HG02840 (cell line): ENCODE results near the gene NAT8L.

Source experiments
- ATAC-seq: cut with Tn5 transposase; IDR thresholded peaks from one replicate; pipeline ENCODE4 v1.9.1; 2021; ENCODE audit warnings: mild to moderate bottlenecking, moderate library complexity, moderate number of reproducible peaks; ENCODE audit not compliant: unreplicated experiment, low FRiP score

NAT8L gene

GRCh38 chr4:2089222-2089621 lies 30.1 kb downstream of the NAT8L start:
- no peak for ATAC-seq

GRCh38 chr4:2090642-2091041 lies 31.5 kb downstream of the NAT8L start:
- no peak for ATAC-seq

GRCh38 chr4:2091990-2092668 lies 33.0 kb downstream of the NAT8L start:
- ATAC-seq = no peak

GRCh38 chr4:2092669-2093053 lies 33.5 kb downstream of the NAT8L start:
- ATAC-seq = no peak

- no peak for ATAC-seq
These were observed 34.1 kb downstream of the NAT8L start for GRCh38 chr4:2093265-2093664.

- ATAC-seq = no peak
These were observed 35.4 kb downstream of the NAT8L start for GRCh38 chr4:2094545-2094944.

GRCh38 chr4:2095236-2096072 lies 36.3 kb downstream of the NAT8L start:
- ATAC-seq = no peak

GRCh38 chr4:2096073-2096609 lies 37.0 kb downstream of the NAT8L start:
- no peak for ATAC-seq

- ATAC-seq = no peak
These were observed 42.4 kb downstream of the NAT8L start for GRCh38 chr4:2101346-2102044.

GRCh38 chr4:2102045-2102883 lies 43.1 kb downstream of the NAT8L start:
- ATAC-seq = no peak

GRCh38 chr4:2103127-2103842 lies 44.2 kb downstream of the NAT8L start:
- no peak for ATAC-seq

GRCh38 chr4:2103843-2104547 lies 44.9 kb downstream of the NAT8L start:
- ATAC-seq = no peak

GRCh38 chr4:2104556-2105345 lies 45.6 kb downstream of the NAT8L start:
- ATAC-seq = no peak

GRCh38 chr4:2105559-2105958 lies 46.4 kb downstream of the NAT8L start:
- ATAC-seq = no peak

- ATAC-seq = no peak
These were observed 57.7 kb downstream of the NAT8L start for GRCh38 chr4:2116687-2117400.
